CD4-positive, alpha-beta T cell treated with Interleukin-1 beta for 1 hour (primary cell): ENCODE measurements around the gene WDR72.

ENCODE experiments used
- DNase-seq, 2 donors: peaks; one replicate each; pipeline ENCODE4 v3.0.0-alpha.2; 2020 to 2022

The WDR72 gene

DNA sequence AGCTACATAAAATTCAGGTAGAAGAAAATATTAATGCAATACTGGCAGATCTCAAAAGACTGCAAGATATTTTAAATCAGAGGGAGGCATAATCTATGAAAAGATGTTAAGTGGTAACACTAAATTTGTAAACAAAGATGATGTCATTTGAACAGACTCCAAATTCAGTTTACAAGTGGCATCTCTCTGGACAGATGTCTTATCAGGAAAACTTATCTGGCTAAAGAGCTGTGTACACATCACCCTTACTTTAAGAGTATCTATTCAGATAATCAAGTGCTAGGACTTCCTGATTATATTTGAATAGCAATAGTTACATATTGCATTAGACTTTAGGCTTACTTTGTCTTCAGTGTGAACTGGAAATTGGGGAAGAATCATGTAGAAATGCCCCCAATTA is 231.5 kb downstream of the WDR72 start:
- no peak for DNase-seq

DNA sequence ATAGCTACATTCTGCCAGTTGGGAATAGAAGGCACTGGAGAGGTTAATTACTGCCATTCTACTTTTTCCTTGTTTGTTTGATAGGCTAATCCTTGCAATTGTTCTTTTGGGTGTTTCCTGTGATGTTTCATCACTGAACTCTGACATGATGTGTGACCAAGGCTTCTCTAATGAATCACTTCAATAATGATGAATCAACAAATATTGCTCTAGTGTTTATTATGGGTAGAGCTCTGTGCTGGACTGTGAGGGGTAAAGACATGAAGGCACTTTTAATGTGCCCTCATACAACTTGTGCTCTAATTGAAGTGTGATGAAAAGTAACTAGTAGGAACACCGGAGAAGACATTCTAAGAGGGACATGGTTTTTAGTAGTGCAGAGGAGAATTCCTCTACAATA is 233.6 kb downstream of the WDR72 start:
- no peak for DNase-seq

DNA sequence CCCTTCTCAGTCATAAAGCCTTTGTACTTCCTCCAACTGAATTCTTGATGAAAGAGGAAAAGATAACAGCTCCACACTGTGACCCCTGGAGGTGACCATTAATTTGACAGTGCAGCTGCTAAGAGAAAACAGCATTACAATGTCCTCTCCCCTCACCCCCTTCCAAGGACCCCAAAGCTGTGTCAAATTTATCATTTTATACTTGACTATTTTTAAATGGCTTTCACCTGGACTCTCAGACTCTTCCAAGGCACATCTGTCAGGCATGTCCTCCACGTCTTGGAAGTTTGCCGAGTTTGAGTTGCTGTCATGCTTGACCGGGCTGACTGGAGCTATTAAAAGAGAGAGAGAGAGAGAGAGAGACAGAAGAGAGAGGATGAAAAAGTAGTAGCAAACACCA is 236.5 kb downstream of the WDR72 start:
- no peak for DNase-seq

DNA sequence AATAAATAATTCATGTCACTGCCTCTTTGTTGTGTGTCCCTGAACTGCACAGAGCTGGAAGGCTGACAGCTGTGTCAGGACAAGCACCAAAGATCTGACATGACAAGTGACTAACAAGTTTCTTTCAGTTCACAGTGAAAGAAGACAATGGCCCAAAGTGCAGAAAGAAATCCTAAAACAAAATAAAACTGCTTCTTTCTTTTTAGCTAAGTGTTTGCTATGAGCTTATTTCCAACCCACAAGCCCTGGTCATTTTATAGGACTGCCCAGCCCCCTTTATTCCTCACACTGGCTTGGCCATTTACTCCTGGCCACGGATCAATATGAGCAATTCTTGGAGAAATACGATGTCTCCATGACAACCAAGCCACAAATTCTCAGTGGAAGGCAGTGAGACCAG is 238.5 kb downstream of the WDR72 start:
- no peak for DNase-seq

DNA sequence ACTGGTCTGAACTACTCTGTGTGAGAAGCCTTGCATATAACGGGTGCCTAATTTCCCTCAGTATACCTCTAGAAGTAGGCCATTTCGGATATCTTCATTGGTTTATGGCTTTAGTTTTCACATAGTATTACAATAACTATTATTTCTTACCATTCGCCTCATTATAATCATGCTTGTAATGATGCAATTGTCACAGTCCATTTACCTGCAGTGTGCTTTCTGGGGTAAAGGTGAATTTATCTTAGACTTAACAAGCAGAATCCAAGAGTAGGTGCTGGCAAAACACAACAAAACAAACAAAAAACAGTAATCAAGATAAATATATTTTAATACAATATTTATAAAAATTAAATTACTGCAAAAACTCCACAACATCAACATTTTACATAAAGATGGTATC is 246.0 kb downstream of the WDR72 start:
- DNase-seq = no peak

DNA sequence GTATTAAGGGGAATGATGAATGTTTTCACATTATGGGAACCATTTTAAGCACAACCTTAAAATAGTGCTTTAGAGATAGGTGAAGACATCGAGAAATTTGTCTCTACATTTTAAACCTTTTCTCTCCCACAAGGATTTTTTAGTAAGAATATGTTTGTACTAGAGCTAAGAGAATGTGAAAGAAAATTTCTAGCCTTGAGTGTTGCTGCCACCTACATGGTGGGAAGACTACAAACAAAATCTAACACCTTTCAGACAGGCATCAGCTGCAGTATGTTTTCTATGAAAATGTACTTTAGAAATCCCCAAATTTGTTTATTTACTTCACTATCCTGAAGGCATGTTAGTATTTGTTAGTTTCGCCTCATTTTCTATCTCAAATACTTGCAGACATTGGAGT is 247.4 kb downstream of the WDR72 start:
- no peak for DNase-seq

DNA sequence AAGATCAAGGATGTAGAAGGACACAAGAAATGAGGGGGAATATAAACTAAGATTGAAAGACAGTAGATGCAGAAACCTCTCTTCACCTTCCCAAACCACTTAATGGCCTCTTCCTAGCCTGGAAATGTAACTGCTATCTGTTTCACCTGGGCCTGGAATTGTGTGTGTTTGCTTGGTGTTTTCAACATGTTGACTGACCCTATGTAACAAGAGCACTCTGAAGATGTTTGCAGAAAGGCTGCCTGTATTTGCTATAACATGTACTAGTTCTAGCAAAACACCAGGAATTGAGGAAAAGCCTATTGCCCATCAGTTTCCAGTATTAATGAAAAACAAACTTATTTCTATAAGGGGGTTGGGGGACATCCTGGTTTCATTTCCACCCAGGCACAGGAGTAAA is 248.3 kb downstream of the WDR72 start:
- no peak for DNase-seq

DNA sequence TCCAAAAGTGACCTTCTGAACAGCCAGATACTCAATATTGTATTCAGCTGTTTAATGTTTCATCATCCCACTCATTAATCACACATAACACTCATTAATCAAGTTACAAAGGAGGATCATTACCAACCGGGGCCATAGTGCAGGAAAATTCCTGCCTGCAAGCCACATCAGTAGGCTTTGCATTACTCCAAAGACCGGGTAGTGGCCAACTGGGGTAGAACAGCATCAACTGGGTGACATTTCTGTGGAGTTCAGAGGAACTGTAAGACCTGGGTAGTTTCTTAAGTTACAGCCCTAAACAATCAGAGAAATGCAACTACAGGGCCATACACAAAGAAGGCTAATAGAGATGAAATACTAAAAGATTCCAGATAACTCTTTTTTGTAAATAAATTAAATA is 253.1 kb downstream of the WDR72 start:
- DNase-seq = no peak

DNA sequence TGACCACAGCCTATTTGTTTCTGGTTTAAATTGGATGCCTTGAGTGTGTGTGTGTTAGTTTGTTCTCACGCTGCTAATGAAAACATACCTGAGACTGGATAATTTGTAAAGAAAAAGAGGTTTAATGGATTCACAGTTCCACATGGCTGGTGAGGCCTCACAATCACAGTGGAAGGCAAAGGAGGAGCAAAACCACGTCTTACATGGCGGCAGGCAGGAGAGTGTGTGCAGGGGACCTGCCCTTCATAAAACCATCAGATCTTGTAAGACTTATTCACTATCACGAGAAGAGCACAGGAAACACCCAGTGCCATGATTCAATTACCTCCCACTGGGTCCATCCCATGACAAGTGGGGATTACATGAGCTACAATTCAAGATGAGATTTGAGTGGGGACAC is 260.5 kb downstream of the WDR72 start:
- no peak for DNase-seq

DNA sequence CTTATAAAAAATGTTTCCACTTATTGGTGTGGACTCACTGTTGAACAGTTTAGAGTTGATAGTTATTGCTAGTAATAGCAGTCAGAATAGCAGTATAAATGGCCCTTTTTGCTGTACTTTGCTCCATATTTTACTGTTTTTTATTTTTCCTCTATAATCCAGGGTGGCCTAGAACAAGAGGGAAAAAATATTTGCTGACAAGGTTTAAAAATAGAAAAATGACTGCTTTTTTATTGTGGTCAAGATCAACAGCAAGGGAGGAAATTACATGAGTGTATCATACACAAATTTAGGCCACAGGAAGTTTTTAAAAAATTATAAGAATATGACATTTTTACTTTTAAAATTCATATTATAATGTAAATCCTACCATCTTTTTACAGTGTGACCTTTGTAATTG is 269.1 kb downstream of the WDR72 start:
- no peak for DNase-seq

DNA sequence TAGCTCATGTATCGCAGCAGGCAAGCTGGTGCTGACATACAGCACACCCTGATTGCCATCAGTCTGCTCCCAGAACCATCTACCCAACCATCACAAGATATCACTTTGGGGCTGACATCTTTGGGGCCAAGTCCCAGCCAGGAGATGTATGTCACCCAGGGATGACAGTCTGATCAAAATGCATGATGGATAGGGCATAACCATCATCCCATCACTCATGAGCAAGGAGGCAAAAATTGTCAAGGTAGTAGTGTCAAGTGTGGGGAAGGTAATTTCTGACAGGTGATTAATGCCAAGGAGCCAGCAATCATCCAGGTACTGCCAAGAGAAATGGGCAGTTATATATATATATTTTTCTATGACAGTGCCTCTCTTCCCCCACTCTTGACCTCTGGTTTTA is 277.4 kb downstream of the WDR72 start:
- DNase-seq = no peak

DNA sequence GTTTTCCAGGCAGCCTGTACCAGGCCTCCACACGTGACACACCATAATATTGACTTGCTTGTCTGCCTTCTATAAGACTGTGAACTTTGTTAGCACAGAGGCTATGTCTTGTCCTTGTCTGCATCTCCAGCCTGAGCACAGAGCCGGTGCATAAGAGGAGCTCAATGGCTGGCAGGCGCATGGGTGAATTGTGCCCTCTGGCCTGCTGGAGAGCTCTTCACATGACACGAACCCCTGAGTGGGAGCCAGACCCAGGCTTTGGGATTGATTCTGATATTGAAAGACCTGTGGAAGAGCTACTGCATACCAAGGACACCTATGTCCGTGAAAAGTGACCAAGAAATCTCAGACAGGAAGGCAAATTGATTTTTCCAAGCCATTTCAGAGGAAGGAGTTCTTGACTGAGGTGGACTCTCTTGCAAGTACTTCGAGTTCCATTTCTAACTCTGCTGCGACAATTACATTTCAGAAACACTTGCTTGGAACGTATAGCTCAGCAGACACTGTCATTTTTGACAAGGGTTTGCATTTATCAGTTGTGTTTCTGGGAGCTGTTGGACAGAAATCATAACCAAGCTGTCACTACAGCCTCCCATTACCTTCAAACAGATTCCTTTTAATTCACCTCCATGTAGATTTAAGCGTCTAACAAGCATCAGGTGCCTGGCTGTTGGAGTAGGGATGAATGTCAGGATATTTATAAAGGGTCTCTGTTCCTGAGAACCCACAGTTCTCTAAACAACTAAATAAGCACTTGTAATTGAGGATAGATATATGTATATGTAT is 281.3 kb downstream of the WDR72 start:
- DNase-seq = no peak

DNA sequence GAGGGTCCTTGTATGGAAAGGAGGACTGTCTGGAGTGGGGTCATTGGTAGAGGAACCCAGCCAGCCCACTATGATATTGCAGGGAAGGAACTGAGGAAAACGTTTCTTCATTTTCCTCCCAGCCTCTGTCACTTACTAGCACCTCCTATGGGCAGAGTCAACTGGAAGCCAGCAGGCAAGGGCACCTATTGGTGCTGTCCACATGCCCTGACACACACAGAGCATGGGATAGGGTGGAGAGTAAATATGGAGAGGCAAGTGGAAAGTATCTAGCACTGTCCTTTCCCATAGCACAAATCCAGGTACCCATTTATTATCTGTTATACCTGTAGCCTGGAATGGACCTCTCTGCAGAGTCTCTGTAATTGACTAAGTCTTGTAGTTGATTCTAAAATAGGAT is 285.6 kb downstream of the WDR72 start:
- DNase-seq = no peak

DNA sequence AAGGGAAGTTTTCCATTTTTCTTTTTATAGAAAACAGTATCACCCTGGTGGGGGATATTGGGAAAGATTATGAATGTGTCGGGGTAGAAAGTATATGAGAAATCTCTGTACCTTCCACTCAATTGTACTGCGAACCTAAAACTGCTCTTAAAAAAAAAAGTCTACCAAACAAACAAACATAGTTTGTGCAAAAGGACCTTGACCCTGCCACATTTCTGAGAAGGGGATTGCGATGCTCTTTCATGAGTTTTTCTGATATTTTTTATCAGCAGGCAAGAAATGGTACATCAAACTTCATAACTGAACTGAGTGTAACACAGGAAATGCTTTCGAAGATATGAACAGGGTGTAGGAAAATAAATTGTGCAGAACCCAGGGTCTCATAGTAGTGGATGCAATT is 286.0 kb downstream of the WDR72 start:
- DNase-seq = no peak

DNA sequence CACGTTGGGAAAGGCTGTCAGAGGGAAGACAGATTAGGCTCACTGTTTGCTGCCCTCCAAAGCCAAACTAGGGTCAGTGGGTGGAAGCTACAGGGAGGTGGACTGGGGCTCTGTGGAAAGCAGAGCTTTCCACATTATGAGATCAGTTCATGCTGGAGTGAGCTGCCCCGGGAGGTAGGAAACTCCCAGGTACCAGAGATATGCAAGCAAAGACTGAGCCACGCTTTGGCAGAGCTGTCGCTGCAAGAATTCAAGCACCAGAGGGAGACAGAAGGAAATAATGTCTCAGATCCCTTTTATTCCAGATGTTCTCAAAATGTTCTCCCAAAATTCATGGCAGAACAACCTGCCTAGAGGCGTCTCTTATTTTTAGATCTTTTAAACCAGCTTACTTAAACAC is 286.6 kb downstream of the WDR72 start:
- DNase-seq = no peak

DNA sequence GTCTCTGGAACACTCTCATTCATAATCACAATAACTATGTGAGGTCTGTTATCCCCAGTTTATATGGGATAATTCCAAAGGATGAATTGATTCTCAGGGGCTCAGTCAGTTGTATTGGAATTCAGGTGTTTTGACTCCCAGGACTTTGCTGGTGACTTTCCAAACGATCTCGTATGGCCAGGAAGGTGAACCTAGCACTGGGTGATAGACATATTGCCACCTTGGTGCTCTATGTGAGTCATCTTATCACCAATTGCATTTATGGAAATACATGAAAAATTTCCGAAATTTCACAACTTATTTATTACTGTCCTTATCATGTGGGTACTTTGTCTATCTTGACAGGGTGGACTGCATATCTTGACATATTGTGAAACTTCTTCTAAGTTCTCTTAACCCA is 287.3 kb downstream of the WDR72 start:
- no peak for DNase-seq

DNA sequence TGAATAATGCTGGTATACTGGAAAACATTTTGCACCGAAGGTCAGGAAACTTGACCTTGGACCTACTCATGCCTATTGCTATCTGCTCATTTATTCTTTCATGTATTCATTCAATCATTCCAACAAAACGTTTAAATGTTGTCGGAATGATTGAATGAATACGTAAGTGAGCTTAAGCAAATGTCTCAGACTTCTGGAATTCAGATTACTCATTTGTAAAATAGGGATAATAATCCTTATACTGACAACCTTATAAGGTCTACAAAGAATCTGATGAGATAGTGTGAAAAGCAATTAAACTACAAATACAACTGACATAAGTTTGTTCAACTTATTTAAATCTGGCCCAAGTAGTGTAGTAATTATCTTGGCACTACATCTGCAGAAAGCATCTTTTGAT is 288.7 kb downstream of the WDR72 start:
- no peak for DNase-seq

DNA sequence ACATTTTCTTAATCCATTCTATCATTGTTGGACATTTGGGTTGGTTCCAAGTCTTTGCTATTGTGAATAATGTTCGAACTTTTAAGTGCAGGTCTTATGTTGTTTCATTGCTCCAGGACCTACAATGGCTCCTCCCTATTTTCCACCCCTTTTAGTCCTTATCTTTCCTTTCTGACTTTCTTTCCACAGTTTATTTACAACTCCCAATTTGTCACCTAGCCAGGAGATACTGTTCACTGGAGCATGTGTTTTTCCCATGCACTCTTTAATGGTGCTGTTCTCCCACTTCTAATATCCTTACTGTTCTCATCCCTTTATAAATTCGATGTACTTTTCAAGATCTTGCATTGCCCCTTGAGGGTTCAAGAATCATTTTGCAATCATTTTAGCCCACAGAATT is 290.0 kb downstream of the WDR72 start:
- no peak for DNase-seq
